Tibial artery (tissue), 4 donors: Measurements from ENCODE around the gene RMI1.
"Not testable (repeated sequence)": the region's sequence is repeated elsewhere in the genome, so short reads cannot be mapped to it uniquely, and the experiment has no call there.

Experiments used
- DNase-seq, 2 donors: peaks; one replicate each; pipeline ENCODE4 v3.0.0-alpha.2; 2019
- H3K27ac ChIP-seq, 2 donors: fragments of 200-600 bp; sonication (generic) in 1 of 2; 1 replicate in 1 of 2; 2 replicates in 1 of 2; pipeline ENCODE4 v1.5.1; 2018 to 2019; ENCODE audit warnings: mild to moderate bottlenecking in 1 of 2
- H3K27me3 ChIP-seq, 2 donors: fragments of 200-600 bp; sonication (generic) in 1 of 2; one replicate each; pipeline versions ENCODE4 v1.5.1 to v1.6.0; 2016 to 2019
- H3K36me3 ChIP-seq, 3 donors: fragments of 200-600 bp; sonication (generic) in 2 of 3; one replicate each; pipeline ENCODE4 v1.5.1; 2016 to 2019; ENCODE audit warnings: mild to moderate bottlenecking in 2 of 3
- H3K4me1 ChIP-seq, 4 donors: fragments of 200-600 bp; sonication (generic) in 2 of 4; 1 replicate in 3 of 4; 2 replicates in 1 of 4; pipeline ENCODE4 v1.5.1; 2016 to 2019
- H3K4me3 ChIP-seq, 2 donors: fragments of 200-600 bp; sonication (generic) in 1 of 2; 1 replicate in 1 of 2; 2 replicates in 1 of 2; pipeline ENCODE4 v1.5.1; 2018 to 2019; ENCODE audit warnings: mild to moderate bottlenecking in 2 of 2
- H3K9me3 ChIP-seq, 3 donors: fragments of 200-600 bp; sonication (generic) in 1 of 3; one replicate each; pipeline ENCODE4 v1.5.1; 2016 to 2019
- intact Hi-C: fragments of 100-400 bp; cut with DNase I; formaldehyde crosslinking; loops from one replicate; pipeline ENCODE4 v1.15.0; 2023; ENCODE audit warnings: low total_unique reads
- TF ChIP-seq, protein P1 (sequence below), 2 experiments: fragments of 200-600 bp in 1 of 2; fragments of 450-650 bp in 1 of 2; IDR thresholded peaks; one replicate each; pipeline ENCODE4 v1.5.1; 2017 to 2019; ENCODE audit warnings: antibody characterized with exemption in 2 of 2, mild to moderate bottlenecking in 1 of 2, moderate library complexity in 1 of 2

RMI1 gene

DNA sequence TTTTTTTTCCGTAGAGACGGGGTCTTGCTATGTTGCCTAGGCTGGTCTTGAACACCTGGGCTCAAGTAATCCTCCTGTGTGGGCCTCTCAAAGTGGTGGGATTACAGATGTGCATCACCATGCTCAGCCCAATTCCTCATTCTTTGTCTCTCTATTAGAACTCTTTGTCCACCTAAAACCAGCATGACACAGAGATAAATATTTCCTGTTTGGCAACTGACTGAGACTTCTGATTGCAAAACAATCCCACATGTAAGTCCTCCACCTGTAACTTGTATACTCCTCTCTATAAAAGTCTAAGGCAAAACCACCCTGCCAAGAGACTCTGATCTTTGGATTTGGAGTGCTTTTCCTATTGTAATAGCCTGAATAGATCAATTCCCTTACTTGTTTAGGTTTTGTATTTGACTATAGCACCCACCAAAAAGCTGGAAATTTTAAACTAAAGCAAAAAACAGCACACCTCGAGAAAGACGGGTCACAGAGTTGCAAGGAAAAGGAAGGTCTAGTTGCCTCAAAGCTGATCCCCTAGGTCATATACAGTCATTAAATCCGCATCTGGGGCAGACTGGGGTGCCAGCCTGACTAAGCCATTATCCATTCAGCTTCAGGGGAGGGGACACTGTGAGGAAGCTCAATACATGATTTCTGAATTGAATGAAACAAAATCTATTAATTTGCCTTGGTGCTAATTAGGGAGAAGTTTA lies 45.9 kb upstream of the RMI1 start:
- Histone ChIP-seq H3K4me3 (no peak overlapping the region), H3K36me3 (peaks cover 11 to 13% (median 13%) of the 10 kb centered on the region in 3 donors), H3K4me1 (no peaks in the 10 kb centered on the region), H3K27ac (no peak overlapping the region), H3K27me3 (no peaks in the 10 kb centered on the region), H3K9me3 (no peaks in the 10 kb centered on the region)
- DNase-seq: no peak
- TF ChIP-seq, protein P1, sequence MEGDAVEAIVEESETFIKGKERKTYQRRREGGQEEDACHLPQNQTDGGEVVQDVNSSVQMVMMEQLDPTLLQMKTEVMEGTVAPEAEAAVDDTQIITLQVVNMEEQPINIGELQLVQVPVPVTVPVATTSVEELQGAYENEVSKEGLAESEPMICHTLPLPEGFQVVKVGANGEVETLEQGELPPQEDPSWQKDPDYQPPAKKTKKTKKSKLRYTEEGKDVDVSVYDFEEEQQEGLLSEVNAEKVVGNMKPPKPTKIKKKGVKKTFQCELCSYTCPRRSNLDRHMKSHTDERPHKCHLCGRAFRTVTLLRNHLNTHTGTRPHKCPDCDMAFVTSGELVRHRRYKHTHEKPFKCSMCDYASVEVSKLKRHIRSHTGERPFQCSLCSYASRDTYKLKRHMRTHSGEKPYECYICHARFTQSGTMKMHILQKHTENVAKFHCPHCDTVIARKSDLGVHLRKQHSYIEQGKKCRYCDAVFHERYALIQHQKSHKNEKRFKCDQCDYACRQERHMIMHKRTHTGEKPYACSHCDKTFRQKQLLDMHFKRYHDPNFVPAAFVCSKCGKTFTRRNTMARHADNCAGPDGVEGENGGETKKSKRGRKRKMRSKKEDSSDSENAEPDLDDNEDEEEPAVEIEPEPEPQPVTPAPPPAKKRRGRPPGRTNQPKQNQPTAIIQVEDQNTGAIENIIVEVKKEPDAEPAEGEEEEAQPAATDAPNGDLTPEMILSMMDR (IDR thresholded peaks at IDR 0.05): no peak
- intact Hi-C loops: no loop called here

DNA sequence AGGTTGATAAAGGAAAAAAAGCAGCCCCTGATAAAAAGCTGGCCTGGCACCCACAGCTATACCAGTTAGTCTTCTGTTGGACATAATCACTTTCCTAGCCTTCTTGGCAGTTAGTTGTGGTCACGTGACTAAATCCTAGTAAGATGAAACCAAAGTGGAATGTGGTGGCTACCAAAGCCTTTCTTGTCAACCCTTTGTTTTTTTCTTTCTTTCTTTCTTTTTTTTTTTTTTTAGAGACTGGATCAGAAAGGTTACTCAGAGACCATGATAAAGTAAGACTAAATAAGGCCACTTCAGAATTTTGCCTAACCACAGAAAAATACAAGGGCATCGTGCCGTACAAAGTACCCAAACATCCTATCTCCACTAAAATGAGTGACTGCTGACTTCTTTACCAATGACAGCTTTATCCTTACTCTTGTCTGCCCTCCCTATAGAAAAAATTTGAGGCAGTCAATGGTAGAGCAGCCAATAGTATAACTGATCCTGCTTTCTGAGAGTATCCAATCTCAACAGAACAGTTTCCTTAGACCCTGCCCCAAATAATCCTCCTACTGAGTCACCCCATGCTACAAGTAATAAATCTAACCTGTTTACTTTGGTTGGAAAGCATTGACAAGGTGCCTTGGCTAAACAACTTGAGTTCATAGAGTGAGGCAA lies 45.2 kb upstream of the RMI1 start:
- no peak for DNase-seq
- no peaks in the 10 kb centered on the region for H3K9me3 ChIP-seq
- TF ChIP-seq, protein P1 (IDR thresholded peaks at IDR 0.05): no peak
- no peak overlapping the region for H3K4me3 ChIP-seq
- no peak overlapping the region for H3K27ac ChIP-seq
- no peaks in the 10 kb centered on the region for H3K27me3 ChIP-seq
- H3K36me3 ChIP-seq: peaks cover 11 to 20% (median 15%) of the 10 kb centered on the region in 3 donors
- no peaks in the 10 kb centered on the region for H3K4me1 ChIP-seq
- intact Hi-C loops: no loop called here

DNA sequence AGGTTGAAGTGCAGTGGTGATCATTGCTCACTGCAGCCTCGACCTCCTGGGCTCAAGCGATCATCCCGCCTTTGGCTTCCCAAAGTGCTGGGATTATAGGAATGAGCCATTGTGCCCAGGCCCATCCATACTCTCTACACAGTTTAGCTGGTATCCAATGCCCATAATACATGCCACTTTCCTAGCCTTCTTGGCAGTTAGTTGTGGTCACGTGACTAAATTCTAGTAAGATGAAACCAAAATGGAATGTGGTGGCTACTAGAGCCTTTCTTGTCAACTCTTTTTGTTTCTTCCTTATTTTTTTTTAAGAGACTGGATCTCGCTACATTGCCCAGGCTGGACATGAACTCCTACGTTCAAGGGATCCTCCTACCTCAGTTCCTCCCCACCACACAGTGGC lies 44.1 kb upstream of the RMI1 start:
- TF ChIP-seq, protein P1 (IDR thresholded peaks at IDR 0.05): no peak
- no peak for DNase-seq
- H3K4me3 ChIP-seq: no peak overlapping the region
- intact Hi-C loops: no loop called here
- H3K27ac ChIP-seq: no peak overlapping the region
- H3K4me1 ChIP-seq: no peaks in the 10 kb centered on the region
- no peaks in the 10 kb centered on the region for H3K27me3 ChIP-seq
- H3K9me3 ChIP-seq: no peaks in the 10 kb centered on the region
- peaks cover 11 to 31% (median 20%) of the 10 kb centered on the region in 3 donors for H3K36me3 ChIP-seq

DNA sequence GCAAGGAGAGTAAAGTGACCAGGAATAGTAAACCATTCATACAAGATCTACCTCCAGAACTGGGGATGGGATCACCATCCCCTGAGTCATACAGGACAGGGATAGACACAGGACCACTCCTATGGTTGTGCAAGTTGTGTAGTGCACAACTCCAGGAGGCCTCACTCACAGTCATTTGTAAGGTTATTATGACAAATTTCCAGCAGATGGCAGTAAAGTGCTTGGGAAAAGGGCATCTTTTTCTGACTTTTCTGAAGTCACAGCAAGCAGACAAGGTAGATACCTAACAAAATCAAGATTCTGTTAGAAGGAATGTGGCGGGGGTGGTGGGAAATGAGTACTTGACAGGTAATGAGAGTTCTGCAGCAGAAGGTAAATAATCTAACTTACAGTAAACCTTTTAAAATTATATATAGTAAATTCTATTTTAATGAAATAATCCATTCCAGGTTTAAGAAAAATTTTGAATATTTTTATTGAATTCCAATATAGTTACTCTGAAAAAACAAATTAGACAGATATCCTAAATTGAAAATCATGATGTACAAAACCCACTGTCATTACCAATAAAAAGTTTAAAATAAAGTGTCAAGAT lies 42.6 kb upstream of the RMI1 start:
- Histone ChIP-seq H3K27me3 (no peaks in the 10 kb centered on the region), H3K4me1 (no peaks in the 10 kb centered on the region), H3K27ac (no peak overlapping the region), H3K36me3 (peaks cover 11 to 45% (median 29%) of the 10 kb centered on the region in 3 donors), H3K9me3 (no peaks in the 10 kb centered on the region), H3K4me3 (no peak overlapping the region)
- intact Hi-C loops: loop anchor here (2.0 kb wide), 1 partner anchor 323 kb away; no protein-coding TSS in a partner anchor
- DNase-seq: no peak
- TF ChIP-seq, protein P1 (IDR thresholded peaks at IDR 0.05): peak; percentile 68 to 71

DNA sequence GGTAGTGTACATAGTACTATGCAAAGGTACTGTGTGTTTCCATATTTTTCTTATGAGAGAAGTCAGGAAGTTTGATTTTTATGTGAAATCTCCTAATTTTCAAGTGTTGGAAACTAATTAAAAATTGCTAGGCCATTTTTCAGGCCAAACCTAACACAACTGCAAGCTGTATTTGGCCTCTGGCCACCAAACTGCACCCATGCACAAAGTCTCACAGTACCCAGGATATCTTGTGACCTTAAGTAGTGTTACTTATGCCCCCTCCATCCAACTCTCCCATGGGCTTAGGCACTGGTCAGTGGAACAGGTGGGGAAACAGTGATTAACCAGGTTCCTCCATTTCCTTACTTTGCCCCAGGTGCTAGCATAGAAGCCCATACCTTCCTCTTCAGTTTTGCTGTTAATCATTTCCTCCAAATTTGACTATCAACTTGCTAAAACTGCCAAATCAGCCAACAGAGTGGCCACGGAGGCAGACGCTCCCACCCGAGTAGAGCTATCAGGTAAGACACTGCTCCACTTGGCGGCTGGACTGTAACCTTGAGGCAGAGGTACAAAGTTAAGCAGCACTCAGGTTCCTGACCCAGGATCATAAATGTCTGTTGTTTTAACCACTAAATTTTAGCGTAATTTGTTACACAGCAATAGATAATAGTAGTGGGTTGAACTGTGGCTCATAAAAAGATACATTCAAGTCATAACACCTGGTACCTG lies 39.9 kb upstream of the RMI1 start:
- intact Hi-C loops: no loop called here
- TF ChIP-seq, protein P1 (IDR thresholded peaks at IDR 0.05): no peak
- no peak for DNase-seq
- Histone ChIP-seq H3K4me3 (no peak overlapping the region), H3K27me3 (no peaks in the 10 kb centered on the region), H3K4me1 (no peaks in the 10 kb centered on the region), H3K36me3 (peaks cover 24 to 62% (median 41%) of the 10 kb centered on the region in 3 donors), H3K9me3 (no peaks in the 10 kb centered on the region), H3K27ac (no peak overlapping the region)

DNA sequence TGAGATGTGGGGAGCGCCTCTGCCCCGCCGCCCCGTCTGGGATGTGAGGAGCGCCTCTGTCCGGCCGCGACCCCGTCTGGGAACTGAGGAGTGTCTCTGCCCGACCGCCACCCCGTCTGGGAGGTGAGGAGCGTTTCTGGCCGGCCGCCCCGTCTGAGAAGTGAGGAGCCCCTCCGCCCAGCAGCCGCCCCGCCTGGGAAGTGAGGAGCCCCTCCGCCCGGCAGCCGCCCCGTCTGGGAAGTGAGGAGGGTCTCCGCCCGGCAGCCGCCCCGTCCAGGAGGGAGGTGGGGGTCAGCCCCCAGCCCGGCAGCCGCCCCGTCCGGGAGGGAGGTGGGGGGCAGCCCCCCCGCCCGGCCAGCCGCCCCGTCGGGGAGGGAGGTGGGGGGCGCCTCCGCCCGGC lies 32.5 kb upstream of the RMI1 start:
- H3K27me3 ChIP-seq, H3K4me1 ChIP-seq, H3K4me3 ChIP-seq, H3K27ac ChIP-seq, intact Hi-C loops, DNase-seq, H3K9me3 ChIP-seq: not testable (repeated sequence)
- H3K36me3 ChIP-seq: peaks cover 27 to 48% (median 32%) of the 10 kb centered on the region in 3 donors
